ENCODE measurements around the gene SFMBT2.

- TF ChIP-seq POLR2A (IDR thresholded peaks at IDR 0.05; ENCODE audit: borderline replicate concordance, extremely low read depth, insufficient read depth, insufficient read length), result no peak
- TF ChIP-seq, protein P1, sequence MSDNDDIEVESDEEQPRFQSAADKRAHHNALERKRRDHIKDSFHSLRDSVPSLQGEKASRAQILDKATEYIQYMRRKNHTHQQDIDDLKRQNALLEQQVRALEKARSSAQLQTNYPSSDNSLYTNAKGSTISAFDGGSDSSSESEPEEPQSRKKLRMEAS (IDR thresholded peaks at IDR 0.05), result no peak
- TF ChIP-seq, protein P2, sequence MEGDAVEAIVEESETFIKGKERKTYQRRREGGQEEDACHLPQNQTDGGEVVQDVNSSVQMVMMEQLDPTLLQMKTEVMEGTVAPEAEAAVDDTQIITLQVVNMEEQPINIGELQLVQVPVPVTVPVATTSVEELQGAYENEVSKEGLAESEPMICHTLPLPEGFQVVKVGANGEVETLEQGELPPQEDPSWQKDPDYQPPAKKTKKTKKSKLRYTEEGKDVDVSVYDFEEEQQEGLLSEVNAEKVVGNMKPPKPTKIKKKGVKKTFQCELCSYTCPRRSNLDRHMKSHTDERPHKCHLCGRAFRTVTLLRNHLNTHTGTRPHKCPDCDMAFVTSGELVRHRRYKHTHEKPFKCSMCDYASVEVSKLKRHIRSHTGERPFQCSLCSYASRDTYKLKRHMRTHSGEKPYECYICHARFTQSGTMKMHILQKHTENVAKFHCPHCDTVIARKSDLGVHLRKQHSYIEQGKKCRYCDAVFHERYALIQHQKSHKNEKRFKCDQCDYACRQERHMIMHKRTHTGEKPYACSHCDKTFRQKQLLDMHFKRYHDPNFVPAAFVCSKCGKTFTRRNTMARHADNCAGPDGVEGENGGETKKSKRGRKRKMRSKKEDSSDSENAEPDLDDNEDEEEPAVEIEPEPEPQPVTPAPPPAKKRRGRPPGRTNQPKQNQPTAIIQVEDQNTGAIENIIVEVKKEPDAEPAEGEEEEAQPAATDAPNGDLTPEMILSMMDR (IDR thresholded peaks at IDR 0.05 in 2 of 3, conservative IDR thresholded peaks at IDR 0.05 in 1 of 3; ENCODE audit: borderline replicate concordance in 1 of 3, insufficient read depth in 1 of 3, low read depth in 2 of 3, low read length in 2 of 3), result no peak
- no peak for TF ChIP-seq EZH2 (IDR thresholded peaks at IDR 0.05)
- TF ChIP-seq ELF1 (IDR thresholded peaks at IDR 0.05; ENCODE audit: borderline replicate concordance, low read depth), result no peak
- no peak for TF ChIP-seq CEBPB (IDR thresholded peaks at IDR 0.05; ENCODE audit: low read depth)
- no peak for TF ChIP-seq EZH2phosphoT487 (IDR thresholded peaks at IDR 0.05; ENCODE audit: borderline replicate concordance)
- no peak for TF ChIP-seq RAD21 (IDR thresholded peaks at IDR 0.05; ENCODE audit: low read depth)
These were observed 866 bp upstream of the SFMBT2 start for GRCh38 chr10:7411671-7412128.

Data from HCT116 (cell line).